Stimulated activated CD4-positive, alpha-beta T cell treated with anti-CD3 and anti-CD28 coated beads, TNF-alpha, amount 100 ng/mL, for 1 hour (primary cell): ENCODE data around the gene AFDN.

ENCODE experiments used
- DNase-seq, 3 donors: peaks; one replicate each; pipeline ENCODE4 v3.0.0-alpha.2; 2020; ENCODE audit warnings: low read depth in 3 of 3, low spot score in 1 of 3

Gene AFDN

GRCh38 chr6:167817016-167817415, 9.7 kb upstream of the AFDN start:
- no peak for DNase-seq

- no peak for DNase-seq
These were observed 9.0 kb upstream of the AFDN start for GRCh38 chr6:167817729-167818128.

GRCh38 chr6:167819576-167819975, 7.1 kb upstream of the AFDN start:
- no peak for DNase-seq

- no peak for DNase-seq
These were observed 6.0 kb upstream of the AFDN start for GRCh38 chr6:167820681-167821080.

- no peak for DNase-seq
These were observed 1.9 kb upstream of the AFDN start for GRCh38 chr6:167824591-167825331.

GRCh38 chr6:167825332-167826229, 1.1 kb upstream of the AFDN start:
- DNase-seq = no peak

- DNase-seq = peak in 2 of 3 donors; percentile 30 to 56
These were observed 348 bp upstream of the AFDN start for GRCh38 chr6:167826230-167826895.

- DNase-seq = peak in 1 of 3 donors; percentile 7
These were observed 1.0 kb downstream of the AFDN start for GRCh38 chr6:167827583-167828324.

- no peak for DNase-seq
These were observed 1.7 kb downstream of the AFDN start for GRCh38 chr6:167828325-167828956.

- no peak for DNase-seq
These were observed 2.8 kb downstream of the AFDN start for GRCh38 chr6:167829513-167829912.

GRCh38 chr6:167831281-167831828, 4.6 kb downstream of the AFDN start:
- no peak for DNase-seq

GRCh38 chr6:167832497-167833395, 6.0 kb downstream of the AFDN start:
- no peak for DNase-seq

GRCh38 chr6:167833396-167833763, 6.7 kb downstream of the AFDN start:
- no peak for DNase-seq

- DNase-seq = no peak
These were observed 8.5 kb downstream of the AFDN start for GRCh38 chr6:167835260-167835659.

- DNase-seq = no peak
These were observed 10.0 kb downstream of the AFDN start for GRCh38 chr6:167836721-167837120.

- no peak for DNase-seq
These were observed 11.6 kb downstream of the AFDN start for GRCh38 chr6:167838207-167838748.

- no peak for DNase-seq
These were observed 12.6 kb downstream of the AFDN start for GRCh38 chr6:167839343-167839742.

GRCh38 chr6:167839755-167840154, 13.0 kb downstream of the AFDN start:
- no peak for DNase-seq

- no peak for DNase-seq
These were observed 13.4 kb downstream of the AFDN start for GRCh38 chr6:167840160-167840525.
